ENCODE data around the gene IFNL4. TPM values are rescaled to one million over a fixed set of nuclear protein-coding genes. Genes with fewer than 3 reads are reported as not detected.
"Not testable (repeated sequence)": the region's sequence is repeated elsewhere in the genome, so short reads cannot be mapped to it uniquely, and the experiment has no call there.

Gene IFNL4
- total RNA-seq, 1 experiment from 2014 or later: not detected

- not testable (repeated sequence) for H3K27ac ChIP-seq (ENCODE audit: insufficient read length, low read depth, low read length); H4K91ac ChIP-seq (ENCODE audit: insufficient read length, low read depth, low read length); H3K4ac ChIP-seq (ENCODE audit: low read depth, low read length); H3K27ac Mint-ChIP-seq; H3K9me3 Mint-ChIP-seq; DNase-seq; H2BK15ac ChIP-seq (ENCODE audit: low read depth, low read length); H3K56ac ChIP-seq (ENCODE audit: insufficient read length, low read depth, low read length); H3K4me1 ChIP-seq (ENCODE audit: insufficient read depth, low read length); H3K14ac ChIP-seq (ENCODE audit: insufficient read depth, low read length); H3K23ac ChIP-seq (ENCODE audit: insufficient read length, low read depth, low read length); H4K20me1 ChIP-seq (ENCODE audit: control insufficient read depth, insufficient read depth, insufficient read length); H2BK120ac ChIP-seq (ENCODE audit: low read depth, low read length, poor library complexity, severe bottlenecking); H3K18ac ChIP-seq (ENCODE audit: insufficient read length, low read depth, low read length); H3K4me3 Mint-ChIP-seq; H3K9ac ChIP-seq (ENCODE audit: extremely low read depth, insufficient read length, low read length); H3K9me3 ChIP-seq (ENCODE audit: control insufficient read depth, low read depth, low read length); H2AK5ac ChIP-seq (ENCODE audit: insufficient read length, low read length); H3K4me2 ChIP-seq (ENCODE audit: insufficient read depth, insufficient read length, low read length); H3K79me2 ChIP-seq (ENCODE audit: insufficient read depth, low read length); H4K8ac ChIP-seq (replicated peaks; ENCODE audit: insufficient read length, low read depth, low read length); H2BK20ac ChIP-seq (ENCODE audit: low read depth, low read length, poor library complexity, severe bottlenecking); H2AFZ ChIP-seq (ENCODE audit: low read length); H3K4me1 Mint-ChIP-seq; H3K79me1 ChIP-seq (ENCODE audit: insufficient read depth, low read depth, low read length, poor library complexity, severe bottlenecking); H3K23me2 ChIP-seq (ENCODE audit: insufficient read length, low read depth, low read length, poor library complexity, severe bottlenecking); H2BK5ac ChIP-seq (ENCODE audit: insufficient read length, low read length); H3K36me3 Mint-ChIP-seq (ENCODE audit: insufficient read depth in 1 of 3, low read depth in 3 of 3); H2BK12ac ChIP-seq (ENCODE audit: insufficient read length, low read depth, low read length); H3T11ph ChIP-seq (ENCODE audit: low read length); H4K5ac ChIP-seq (ENCODE audit: insufficient read length, low read depth, low read length)
- H3K27me3 ChIP-seq (ENCODE audit: insufficient read depth, low read length): peaks cover 28% of the 10 kb centered on the region; the same call in 1 of the 2 replicates
- H3K27me3 Mint-ChIP-seq (ENCODE audit: low read depth): peaks cover 78% of the 10 kb centered on the region
- no CpG with 5 or more reads among the region's 12 CpGs for WGBS (ENCODE audit: extremely low coverage, insufficient read length, low lambda C conversion rate)
Observed at GRCh38 chr19:39244410-39245100, 4.1 kb downstream of the IFNL4 start, which contains the start of gene IFNL3. Gene IFNL3 (minus strand): TSS chr19:39245006. CDS start chr19:39244967, 39 bp downstream.

- H3K36me3 Mint-ChIP-seq (ENCODE audit: insufficient read depth in 1 of 3, low read depth in 3 of 3); H3K4me3 Mint-ChIP-seq; H2BK120ac ChIP-seq (ENCODE audit: low read depth, low read length, poor library complexity, severe bottlenecking); H4K5ac ChIP-seq (ENCODE audit: insufficient read length, low read depth, low read length); H3K4ac ChIP-seq (ENCODE audit: low read depth, low read length); H2BK5ac ChIP-seq (ENCODE audit: insufficient read length, low read length); H2BK20ac ChIP-seq (ENCODE audit: low read depth, low read length, poor library complexity, severe bottlenecking); H3K4me2 ChIP-seq (ENCODE audit: insufficient read depth, insufficient read length, low read length); H4K20me1 ChIP-seq (ENCODE audit: control insufficient read depth, insufficient read depth, insufficient read length); H3K23ac ChIP-seq (ENCODE audit: insufficient read length, low read depth, low read length); H3K79me1 ChIP-seq (ENCODE audit: insufficient read depth, low read depth, low read length, poor library complexity, severe bottlenecking); H3K18ac ChIP-seq (ENCODE audit: insufficient read length, low read depth, low read length); H3K4me1 Mint-ChIP-seq; H3K23me2 ChIP-seq (ENCODE audit: insufficient read length, low read depth, low read length, poor library complexity, severe bottlenecking); H3K9me3 ChIP-seq (ENCODE audit: control insufficient read depth, low read depth, low read length); H3K4me1 ChIP-seq (ENCODE audit: insufficient read depth, low read length); H2AFZ ChIP-seq (ENCODE audit: low read length); H4K8ac ChIP-seq (replicated peaks; ENCODE audit: insufficient read length, low read depth, low read length); H3K27ac ChIP-seq (ENCODE audit: insufficient read length, low read depth, low read length); H2BK15ac ChIP-seq (ENCODE audit: low read depth, low read length); H2AK5ac ChIP-seq (ENCODE audit: insufficient read length, low read length); H3K9ac ChIP-seq (ENCODE audit: extremely low read depth, insufficient read length, low read length); H4K91ac ChIP-seq (ENCODE audit: insufficient read length, low read depth, low read length); H3K27ac Mint-ChIP-seq; H3K9me3 Mint-ChIP-seq; H3K56ac ChIP-seq (ENCODE audit: insufficient read length, low read depth, low read length); DNase-seq; H3T11ph ChIP-seq (ENCODE audit: low read length); H3K14ac ChIP-seq (ENCODE audit: insufficient read depth, low read length); H2BK12ac ChIP-seq (ENCODE audit: insufficient read length, low read depth, low read length); H3K79me2 ChIP-seq (ENCODE audit: insufficient read depth, low read length): not testable (repeated sequence)
- WGBS (ENCODE audit: extremely low coverage, insufficient read length, low lambda C conversion rate): no CpG with 5 or more reads among the region's 13 CpGs
- peaks cover 19% of the 10 kb centered on the region; the same call in 1 of the 2 replicates for H3K27me3 ChIP-seq (ENCODE audit: insufficient read depth, low read length)
- peaks cover 77% of the 10 kb centered on the region for H3K27me3 Mint-ChIP-seq (ENCODE audit: low read depth)
Observed at GRCh38 chr19:39243741-39244140, 4.9 kb downstream of the IFNL4 start.
